ENCODE measurements around the gene TPCN2. TPM values are rescaled to one million over a fixed set of nuclear protein-coding genes. Genes with fewer than 3 reads are reported as not detected.

Gene TPCN2
- total and polyA plus RNA-seq, 2 of the 4 experiments (the other 2 are of a cell fraction), result 3.4 to 8.0 TPM

GRCh38 chr11:69065147-69065710, 16.5 kb downstream of the TPCN2 start:
- CTCF ChIA-PET, result no interaction called here
- no peak overlapping the region for H3K14ac ChIP-seq (replicated peaks; ENCODE audit: low read depth, low read length)
- H2AK5ac ChIP-seq (ENCODE audit: low read depth, low read length), result no peak overlapping the region
- no peaks in the 10 kb centered on the region for H3K9me3 ChIP-seq (ENCODE audit: control insufficient read depth, insufficient read depth, low read length)
- H3K27me3 ChIP-seq (ENCODE audit: control insufficient read depth, insufficient read depth, low read length), result no peaks in the 10 kb centered on the region
- H3K79me1 ChIP-seq (ENCODE audit: low read depth in 1 of 2, low read length in 2 of 2), result peaks cover 9 to 28% of the 10 kb centered on the region in 2 experiments; a peak in 1 of 4 replicates
- no peaks in the 10 kb centered on the region for H3K9me1 ChIP-seq (ENCODE audit: insufficient read depth, low read length)
- ATAC-seq (ENCODE audit: low read depth), result no peak
- H3K9ac ChIP-seq (ENCODE audit: low read depth, low read length), result no peak overlapping the region
- no peak overlapping the region for H2BK15ac ChIP-seq (ENCODE audit: low read depth, low read length)
- no peak overlapping the region for H3K4ac ChIP-seq (ENCODE audit: low read depth, low read length)
- no peak overlapping the region for H2BK120ac ChIP-seq (ENCODE audit: low read depth, low read length)
- no peak overlapping the region for H3K4me2 ChIP-seq (ENCODE audit: low read depth, low read length)
- BruUV-seq (replicated peaks), result no TSS peak
- intact Hi-C loops (cut with micrococcal nuclease), result no loop called here
- POLR2A ChIA-PET (ENCODE audit: unreplicated experiment), result no interaction called here
- dilution Hi-C loops (cut with HindIII; ENCODE audit: low sequenced_read_pairs, unreplicated experiment), result no loop called here
- no peak overlapping the region for H2BK5ac ChIP-seq (ENCODE audit: low read depth, low read length, poor library complexity, severe bottlenecking)
- H4K8ac ChIP-seq (ENCODE audit: low read depth in 2 of 2, low read length in 2 of 2), result no peak overlapping the region
- H2AFZ ChIP-seq (replicated peaks; ENCODE audit: low read length, poor library complexity), result peak overlapping the region; percentile 19
- in situ Hi-C loops (cut with MboI; ENCODE audit: low sequenced_read_pairs), result no loop called here
- H4K91ac ChIP-seq (ENCODE audit: insufficient read depth, low read depth, low read length), result no peak overlapping the region
- no peaks in the 10 kb centered on the region for H3K4me1 ChIP-seq (ENCODE audit: control insufficient read depth, insufficient read depth, low read length)
- no peak overlapping the region for H3K27ac ChIP-seq (ENCODE audit: insufficient read depth, low read length)
- no peak overlapping the region for H3K56ac ChIP-seq (ENCODE audit: extremely low read depth, insufficient read depth, low read length)
- no peak overlapping the region for H3K23ac ChIP-seq (ENCODE audit: low read depth, low read length)
- H3K4me3 ChIP-seq (ENCODE audit: insufficient read depth, low read depth, low read length), result no peak overlapping the region
- H4K20me1 ChIP-seq (ENCODE audit: insufficient read depth, low read length), result peaks cover 13% of the 10 kb centered on the region
- H2BK20ac ChIP-seq (ENCODE audit: low read depth, low read length), result no peak overlapping the region
- H3K18ac ChIP-seq (ENCODE audit: low read depth, low read length), result no peak overlapping the region
- no peak overlapping the region for H4K5ac ChIP-seq (ENCODE audit: low read depth, low read length)
- peaks cover 31% of the 10 kb centered on the region for H3K36me3 ChIP-seq (ENCODE audit: control insufficient read depth, insufficient read depth, low read length)
- DNase-seq, result no peak
- WGBS, 2 experiments (ENCODE audit: extremely low coverage in 2 of 2, insufficient read length in 1 of 2), result 86% methylated on average over 7 of the region's 19 CpGs; no CpG with 5 or more reads in 1 of the 2 experiments
- no peak overlapping the region for H2AK9ac ChIP-seq (replicated peaks; ENCODE audit: low read depth, low read length, poor library complexity)
- no peak for TF ChIP-seq RFX5 (IDR thresholded peaks at IDR 0.05; ENCODE audit: low read depth, low read length)
- TF ChIP-seq NFE2L2 (IDR thresholded peaks at IDR 0.05; ENCODE audit: low read depth, low read length), result no peak
- TF ChIP-seq FOS (IDR thresholded peaks at IDR 0.05; ENCODE audit: low read depth, low read length), result no peak
- TF ChIP-seq RAD21 (IDR thresholded peaks at IDR 0.05; ENCODE audit: low read length), result no peak
- TF ChIP-seq CHD1 (IDR thresholded peaks at IDR 0.05; ENCODE audit: low read depth, low read length), result no peak
- no peak for TF ChIP-seq SMC3 (IDR thresholded peaks at IDR 0.05; ENCODE audit: low read depth, low read length)

All from IMR-90 (cell line).